ENCODE data around the gene GABRG3.

- TF ChIP-seq ZNF274 (IDR thresholded peaks at IDR 0.05; ENCODE audit: low read depth, low read length) (no peak), YY1 (IDR thresholded peaks at IDR 0.05; ENCODE audit: insufficient read depth, insufficient read length) (no peak), SUZ12 (IDR thresholded peaks at IDR 0.05; ENCODE audit: extremely low read depth, insufficient read depth, insufficient read length) (no peak)
Measured at GRCh38 chr15:27330326-27330725, 359.3 kb downstream of the GABRG3 start.
